GM13976 (cell line): ENCODE results near the gene RAC2.

Experiments
- DNase-seq: peaks from one replicate; pipeline ENCODE4 v3.0.0; 2012; ENCODE audit warnings: low spot score
- CTCF ChIP-seq: IDR thresholded peaks from 2 replicates; pipeline ENCODE4 v1.5.1; 2012; ENCODE audit warnings: borderline replicate concordance, mild to moderate bottlenecking; ENCODE audit not compliant: insufficient read depth; ENCODE audit errors: extremely low read depth, missing control alignments, control extremely low read depth
- in situ Hi-C: fragments of 300-500 bp; cut with MboI; formaldehyde crosslinking; loops from one replicate; pipeline ENCODE4 v1.12.0; 2022; ENCODE audit warnings: low sequenced_read_pairs, mixed read lengths, inconsistent platforms; ENCODE audit not compliant: unreplicated experiment

The RAC2 gene

GRCh38 chr22:37188901-37189466 lies 55.1 kb downstream of the RAC2 start:
- in situ Hi-C loops = no loop called here
- no peak for TF ChIP-seq CTCF
- DNase-seq = no peak

GRCh38 chr22:37187891-37188761 lies 55.9 kb downstream of the RAC2 start, which contains the start of gene C1QTNF6:
Gene C1QTNF6, minus strand, starts transcription at chr22:37188247. Its CDS starts 34 bp downstream, at chr22:37188213.
- in situ Hi-C loops = no loop called here
- no peak for TF ChIP-seq CTCF
- DNase-seq = no peak

GRCh38 chr22:37187552-37187890 lies 56.5 kb downstream of the RAC2 start:
- no peak for TF ChIP-seq CTCF
- no peak for DNase-seq

GRCh38 chr22:37186997-37187522 lies 57.0 kb downstream of the RAC2 start:
- in situ Hi-C loops = no loop called here
- no peak for DNase-seq
- no peak for TF ChIP-seq CTCF

More at GRCh38 chr22:37187552-37187890, 56.5 kb downstream of the RAC2 start:
- in situ Hi-C loops = no loop called here

GRCh38 chr22:37186228-37186996 lies 57.7 kb downstream of the RAC2 start:
- TF ChIP-seq CTCF = no peak
- in situ Hi-C loops = no loop called here
- peak; percentile 83 for DNase-seq

GRCh38 chr22:37185646-37186227 lies 58.3 kb downstream of the RAC2 start:
- TF ChIP-seq CTCF = no peak
- in situ Hi-C loops = no loop called here
- no peak for DNase-seq
